SKM-1 (cell line): ENCODE results near the gene NCAPG2.

ENCODE experiments used
- DNase-seq: peaks from one replicate; lab custom pipeline; 2025; ENCODE audit not compliant: unreplicated experiment; lab: John Stamatoyannopoulos, UW

The NCAPG2 gene

GRCh38 chr7:158582089-158582456, 122.5 kb downstream of the NCAPG2 start:
- no peak for DNase-seq

- no peak for DNase-seq
Measured at GRCh38 chr7:158581440-158582088, 123.0 kb downstream of the NCAPG2 start.
